Glutamatergic neuron (in vitro differentiated cells): Measurements from ENCODE around the gene SEMA4G. TPM values are rescaled to one million over a fixed set of nuclear protein-coding genes. Genes with fewer than 3 reads are reported as not detected.

ENCODE experiments used
- DNase-seq: peaks from one replicate; pipeline ENCODE4 v3.0.0; 2022
- H3K27ac Mint-ChIP-seq: one replicate; pipeline ENCODE4 v1.8.0; 2020; ENCODE audit warnings: mild to moderate bottlenecking, mixed read lengths, inconsistent platforms; ENCODE audit not compliant: unreplicated experiment
- H3K27me3 Mint-ChIP-seq: one replicate; pipeline ENCODE4 v1.8.0; 2020; ENCODE audit warnings: mild to moderate bottlenecking, moderate library complexity, mixed read lengths, inconsistent platforms; ENCODE audit not compliant: unreplicated experiment
- H3K36me3 Mint-ChIP-seq: one replicate; pipeline ENCODE4 v1.8.0; 2020; ENCODE audit warnings: mild to moderate bottlenecking, mixed read lengths, inconsistent platforms; ENCODE audit not compliant: unreplicated experiment
- H3K4me1 Mint-ChIP-seq: one replicate; pipeline ENCODE4 v1.8.0; 2020; ENCODE audit warnings: mild to moderate bottlenecking, low read depth, mixed read lengths, inconsistent platforms; ENCODE audit not compliant: unreplicated experiment
- H3K4me3 Mint-ChIP-seq: one replicate; pipeline ENCODE4 v1.8.0; 2020; ENCODE audit warnings: mild to moderate bottlenecking, mixed read lengths, inconsistent platforms; ENCODE audit not compliant: unreplicated experiment
- H3K9me3 Mint-ChIP-seq: one replicate; pipeline ENCODE4 v1.8.0; 2020; ENCODE audit warnings: mild to moderate bottlenecking, moderate library complexity, mixed read lengths, inconsistent platforms; ENCODE audit not compliant: unreplicated experiment
- total RNA-seq: library from RNA; stranded (reverse); fragmentation: NEBNext Ultra II Directional; extraction: Animal tissue kit (Norgen Biotek cat#: 25700); gene quantifications from one replicate; pipeline ENCODE4 v1.2.1, GENCODE V29; 2021; ENCODE audit not compliant: unreplicated experiment
- TF ChIP-seq, protein P1 (sequence below): fragments of 200-600 bp; sonication (generic); IDR thresholded peaks from one replicate; pipeline ENCODE4 v1.5.0; 2021; ENCODE audit not compliant: partially characterized antibody, unreplicated experiment

SEMA4G gene
- total RNA-seq, 1 donor from 2014 or later: 46.9 TPM

DNA sequence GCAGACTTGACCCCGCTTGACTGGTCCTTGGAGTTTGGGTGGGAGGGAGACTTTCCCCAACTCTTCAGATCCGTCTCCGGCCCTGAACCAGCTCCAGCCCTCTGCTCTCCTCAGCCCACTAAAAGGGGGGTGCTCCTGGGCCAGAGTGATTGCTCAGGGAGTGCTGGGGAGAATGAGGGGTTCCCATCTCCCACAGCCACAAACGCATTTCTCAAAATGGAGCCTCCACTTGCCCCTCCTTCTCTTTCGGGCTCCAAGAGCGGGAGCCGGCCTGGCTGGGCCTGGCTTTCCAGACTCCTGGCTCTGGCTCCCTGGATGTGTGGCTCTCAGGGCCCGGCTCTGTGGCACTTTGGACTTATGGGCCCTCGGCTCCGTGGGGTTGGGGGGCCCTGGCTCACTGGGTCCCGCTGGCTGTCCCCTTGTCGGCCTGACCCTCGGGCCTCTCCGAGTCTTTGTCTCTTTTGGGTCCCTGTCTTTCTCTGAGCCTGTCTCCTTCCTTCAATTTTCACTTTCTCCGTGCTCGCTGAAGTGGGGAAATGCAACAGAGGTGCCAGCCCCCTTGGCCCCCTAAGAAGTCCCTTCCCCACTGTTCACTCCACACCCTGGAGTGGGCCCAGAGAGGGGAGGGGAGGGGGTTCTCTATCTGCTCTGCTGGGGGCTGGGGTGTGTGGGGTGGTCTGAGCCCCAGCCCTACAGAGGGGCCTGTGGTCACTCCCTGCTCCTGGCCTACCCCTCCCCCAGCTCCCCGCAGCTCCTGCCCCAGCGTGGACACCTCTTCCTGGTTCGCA lies 31.0 kb downstream of the SEMA4G start:
- peak overlapping the region; percentile 89 for H3K4me3 Mint-ChIP-seq
- TF ChIP-seq, protein P1, sequence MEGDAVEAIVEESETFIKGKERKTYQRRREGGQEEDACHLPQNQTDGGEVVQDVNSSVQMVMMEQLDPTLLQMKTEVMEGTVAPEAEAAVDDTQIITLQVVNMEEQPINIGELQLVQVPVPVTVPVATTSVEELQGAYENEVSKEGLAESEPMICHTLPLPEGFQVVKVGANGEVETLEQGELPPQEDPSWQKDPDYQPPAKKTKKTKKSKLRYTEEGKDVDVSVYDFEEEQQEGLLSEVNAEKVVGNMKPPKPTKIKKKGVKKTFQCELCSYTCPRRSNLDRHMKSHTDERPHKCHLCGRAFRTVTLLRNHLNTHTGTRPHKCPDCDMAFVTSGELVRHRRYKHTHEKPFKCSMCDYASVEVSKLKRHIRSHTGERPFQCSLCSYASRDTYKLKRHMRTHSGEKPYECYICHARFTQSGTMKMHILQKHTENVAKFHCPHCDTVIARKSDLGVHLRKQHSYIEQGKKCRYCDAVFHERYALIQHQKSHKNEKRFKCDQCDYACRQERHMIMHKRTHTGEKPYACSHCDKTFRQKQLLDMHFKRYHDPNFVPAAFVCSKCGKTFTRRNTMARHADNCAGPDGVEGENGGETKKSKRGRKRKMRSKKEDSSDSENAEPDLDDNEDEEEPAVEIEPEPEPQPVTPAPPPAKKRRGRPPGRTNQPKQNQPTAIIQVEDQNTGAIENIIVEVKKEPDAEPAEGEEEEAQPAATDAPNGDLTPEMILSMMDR: no peak
- DNase-seq: no peak
- H3K27me3 Mint-ChIP-seq: peaks cover 11% of the 10 kb centered on the region
- peak overlapping the region; percentile 92 for H3K27ac Mint-ChIP-seq
- peaks cover 13% of the 10 kb centered on the region for H3K4me1 Mint-ChIP-seq
- no peaks in the 10 kb centered on the region for H3K36me3 Mint-ChIP-seq
- H3K9me3 Mint-ChIP-seq: peaks cover 12% of the 10 kb centered on the region

DNA sequence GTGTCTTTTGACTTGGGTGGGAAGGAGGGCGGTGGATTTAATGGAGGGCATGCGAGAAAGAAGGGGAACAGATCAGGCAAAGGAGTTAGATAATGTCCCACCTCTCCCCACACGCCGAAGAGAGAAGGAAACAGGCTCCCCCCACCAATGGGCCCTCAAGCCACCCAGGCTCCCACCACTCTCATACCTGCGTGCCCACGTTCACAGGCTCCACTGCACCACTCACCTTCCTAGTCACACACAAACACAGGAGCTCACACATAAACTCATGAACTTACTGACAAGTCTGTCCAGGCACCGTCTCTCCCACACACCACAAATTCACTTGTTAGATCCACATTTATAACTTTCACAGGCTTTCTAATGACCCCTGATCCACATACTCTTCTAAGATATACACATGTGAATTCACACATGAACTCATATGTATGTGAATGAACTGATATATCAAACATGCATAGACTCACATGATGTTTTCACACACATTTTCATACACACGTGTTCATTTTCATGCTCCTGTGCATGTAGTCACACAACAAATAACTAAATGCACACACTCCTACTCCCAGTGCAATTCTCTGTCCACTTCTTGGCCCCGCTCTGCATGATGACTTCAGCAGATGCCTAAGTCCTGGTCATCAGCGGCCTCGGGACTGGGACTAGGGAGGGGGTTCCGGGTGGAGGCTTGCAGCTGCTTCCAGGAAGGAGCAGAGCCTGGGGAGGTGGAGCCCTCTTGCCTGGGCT lies 31.8 kb downstream of the SEMA4G start:
- Mint-ChIP-seq H3K27ac (peak overlapping the region; percentile 77), H3K4me3 (peak overlapping the region; percentile 89), H3K4me1 (peaks cover 13% of the 10 kb centered on the region), H3K36me3 (no peaks in the 10 kb centered on the region), H3K9me3 (peaks cover 12% of the 10 kb centered on the region), H3K27me3 (peaks cover 11% of the 10 kb centered on the region)
- no peak for DNase-seq
- TF ChIP-seq, protein P1: no peak

GRCh38 chr10:101001659-101002035 lies 32.3 kb downstream of the SEMA4G start:
- Mint-ChIP-seq H3K4me3 (peak overlapping the region; percentile 89), H3K27me3 (peaks cover 11% of the 10 kb centered on the region), H3K9me3 (peaks cover 14% of the 10 kb centered on the region), H3K4me1 (peaks cover 13% of the 10 kb centered on the region), H3K36me3 (no peaks in the 10 kb centered on the region), H3K27ac (no peak overlapping the region)
- no peak for DNase-seq
- TF ChIP-seq, protein P1: no peak

DNA sequence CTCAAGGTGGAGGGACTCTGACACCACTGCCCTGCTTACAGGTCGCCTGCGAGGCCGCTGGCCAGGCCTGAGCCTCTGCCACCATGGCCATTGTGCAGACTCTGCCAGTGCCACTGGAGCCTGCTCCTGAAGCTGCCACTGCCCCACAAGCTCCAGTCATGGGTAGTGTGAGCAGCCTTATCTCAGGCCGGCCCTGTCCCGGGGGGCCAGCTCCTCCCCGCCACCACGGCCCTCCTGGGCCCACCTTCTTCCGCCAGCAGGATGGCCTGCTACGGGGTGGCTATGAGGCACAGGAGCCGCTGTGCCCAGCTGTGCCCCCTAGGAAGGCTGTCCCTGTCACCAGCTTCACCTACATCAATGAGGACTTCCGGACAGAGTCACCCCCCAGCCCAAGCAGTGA lies 33.2 kb downstream of the SEMA4G start:
- TF ChIP-seq, protein P1: no peak
- DNase-seq: no peak
- H3K27me3 Mint-ChIP-seq: peaks cover 11% of the 10 kb centered on the region
- no peak overlapping the region for H3K4me3 Mint-ChIP-seq
- H3K36me3 Mint-ChIP-seq: no peaks in the 10 kb centered on the region
- H3K9me3 Mint-ChIP-seq: peaks cover 14% of the 10 kb centered on the region
- H3K4me1 Mint-ChIP-seq: peaks cover 13% of the 10 kb centered on the region
- H3K27ac Mint-ChIP-seq: no peak overlapping the region

DNA sequence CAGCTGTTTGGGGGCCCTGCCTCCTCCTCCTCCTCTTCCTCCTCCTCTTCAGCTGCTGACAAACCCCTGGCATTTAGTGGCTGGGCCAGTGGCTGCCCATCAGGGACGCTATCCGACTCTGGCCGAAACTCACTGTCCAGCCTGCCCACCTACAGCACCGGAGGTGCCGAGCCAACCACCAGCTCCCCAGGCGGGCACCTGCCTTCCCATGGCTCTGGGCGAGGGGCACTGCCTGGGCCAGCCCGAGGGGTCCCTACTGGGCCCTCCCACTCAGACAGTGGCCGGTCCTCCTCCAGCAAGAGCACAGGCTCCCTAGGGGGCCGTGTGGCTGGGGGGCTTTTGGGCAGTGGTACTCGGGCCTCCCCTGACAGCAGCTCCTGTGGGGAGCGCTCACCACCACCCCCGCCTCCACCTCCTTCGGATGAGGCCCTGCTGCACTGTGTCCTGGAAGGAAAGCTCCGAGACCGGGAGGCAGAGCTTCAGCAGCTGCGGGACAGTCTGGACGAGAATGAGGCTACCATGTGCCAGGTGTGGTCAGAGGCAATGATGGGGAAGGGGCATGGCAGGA lies 34.4 kb downstream of the SEMA4G start:
- Mint-ChIP-seq H3K4me3 (no peak overlapping the region), H3K9me3 (peaks cover 7% of the 10 kb centered on the region), H3K36me3 (no peaks in the 10 kb centered on the region), H3K27ac (no peak overlapping the region), H3K4me1 (peaks cover 13% of the 10 kb centered on the region), H3K27me3 (peaks cover 5% of the 10 kb centered on the region)
- TF ChIP-seq, protein P1: no peak
- no peak for DNase-seq
